HCT116 (cell line): ENCODE data around the gene MCAM. TPM values are rescaled to one million over a fixed set of nuclear protein-coding genes. Genes with fewer than 3 reads are reported as not detected.

Experiments
- ATAC-seq: fragments of 200-7000 bp; cut with Tn5 transposase; 2 replicates; pipeline ENCODE4 v1.9.1; 2020; ENCODE audit warnings: mild to moderate bottlenecking, moderate library complexity
- BruUV-seq: library from RNA; stranded (reverse); fragments of 400-500 nt; replicated peaks from 2 replicates; lab custom pipeline; 2021; lab: Mats Ljungman, UMichigan
- CTCF ChIA-PET: fragments of 300-600 bp; sonication (Branson Sonifier 250); formaldehyde crosslinking; loops from one replicate; lab custom pipeline; 2021; ENCODE audit warnings: antibody characterized with exemption; lab: Charles Lee
- POLR2A ChIA-PET: fragments of 300-600, 350-600 bp; sonication (Branson Sonifier 250); formaldehyde crosslinking; loops from one replicate; lab custom pipeline; 2021; ENCODE audit warnings: antibody characterized with exemption; lab: Charles Lee
- RAD21 ChIA-PET, 2 experiments: fragments of 300-600 bp; sonication (Branson Sonifier 250); formaldehyde crosslinking; loops; one replicate each; lab custom pipeline; 2023; ENCODE audit warnings: low total read pairs in 2 of 2; ENCODE audit not compliant: uncharacterized antibody in 2 of 2, unreplicated experiment in 2 of 2, low non-redundant PET in 1 of 2; lab: Charles Lee
- DNase-seq: peaks from one replicate; pipeline ENCODE4 v3.0.0-alpha.2; 2010; ENCODE audit warnings: low read depth, low spot score
- H2AFZ ChIP-seq: fragments of 200-600 bp; shearing (Covaris generic), sonication (generic); 2 replicates; pipeline ENCODE4 v1.6.1; 2017; ENCODE audit warnings: low read depth, mixed run types, mixed read lengths, antibody characterized with exemption, low read length; ENCODE audit not compliant: poor library complexity, severe bottlenecking
- H3K27ac ChIP-seq: 2 replicates; pipeline ENCODE4 v1.5.1; 2012; ENCODE audit warnings: low read depth, low read length
- H3K27me3 ChIP-seq: fragments of 200-600 bp; sonication (generic); 2 replicates; pipeline ENCODE4 v1.6.1; 2016; ENCODE audit warnings: mixed run types, low read length, mixed read lengths; ENCODE audit not compliant: insufficient read depth
- H3K36me3 ChIP-seq, 2 experiments: fragments of 200-500 bp in 1 of 2; fragments of 200-600 bp in 1 of 2; sonication (Bioruptor generic) in 1 of 2; sonication (generic) in 1 of 2; 2 replicates each; pipeline versions ENCODE4 v1.5.1 to v1.6.1; 2014 to 2016; ENCODE audit warnings: low read length in 2 of 2, inconsistent platforms in 1 of 2, mixed read lengths in 1 of 2, mixed run types in 1 of 2; ENCODE audit not compliant: insufficient read depth in 2 of 2, control insufficient read depth in 1 of 2
- H3K4me1 ChIP-seq, 2 experiments: fragments of 200-600 bp in 1 of 2; sonication (generic) in 1 of 2; 2 replicates each; pipeline versions ENCODE4 v1.5.1 to v1.6.1; 2012 to 2017; ENCODE audit warnings: low read length in 2 of 2, inconsistent platforms in 1 of 2, mild to moderate bottlenecking in 1 of 2, mixed read lengths in 1 of 2, mixed run types in 1 of 2, moderate library complexity in 1 of 2; ENCODE audit not compliant: insufficient read depth in 2 of 2, control insufficient read depth in 1 of 2
- H3K4me2 ChIP-seq: fragments of 200-600 bp; sonication (generic); 2 replicates; pipeline ENCODE4 v1.6.1; 2017; ENCODE audit warnings: mixed run types, low read length, mixed read lengths
- H3K4me3 ChIP-seq, 2 experiments: fragments of 200-600 bp in 1 of 2; sonication (generic) in 1 of 2; replicated peaks in 1 of 2; 2 replicates each; pipeline ENCODE4 v1.5.1; 2011 to 2016; ENCODE audit warnings: low read length in 2 of 2, control low read depth in 1 of 2, low read depth in 1 of 2, mild to moderate bottlenecking in 1 of 2, mixed read lengths in 1 of 2, mixed run types in 1 of 2
- H3K79me2 ChIP-seq: fragments of 200-600 bp; sonication (generic); 2 replicates; pipeline ENCODE4 v1.6.1; 2017; ENCODE audit warnings: mild to moderate bottlenecking, mixed run types, low read length, moderate library complexity, mixed read lengths; ENCODE audit not compliant: insufficient read depth
- H3K9ac ChIP-seq: fragments of 200-600 bp; sonication (generic); 2 replicates; pipeline ENCODE4 v1.6.1; 2016; ENCODE audit warnings: low read length, mixed read lengths
- H3K9me2 ChIP-seq: fragments of 200-600 bp; sonication (generic), shearing (Covaris generic); 2 replicates; pipeline ENCODE4 v1.6.1; 2017; ENCODE audit warnings: mixed run types, mild to moderate bottlenecking, moderate library complexity; ENCODE audit not compliant: insufficient read depth
- H3K9me3 ChIP-seq, 2 experiments: fragments of 200-500 bp in 1 of 2; fragments of 200-600 bp in 1 of 2; sonication (Bioruptor generic) in 1 of 2; sonication (generic) in 1 of 2; 2 replicates each; pipeline ENCODE4 v1.6.1; 2014 to 2017; ENCODE audit warnings: low read length in 2 of 2, mixed read lengths in 2 of 2, inconsistent platforms in 1 of 2, low read depth in 1 of 2, mild to moderate bottlenecking in 1 of 2, mixed run types in 1 of 2, moderate library complexity in 1 of 2; ENCODE audit not compliant: control insufficient read depth in 1 of 2, insufficient read depth in 1 of 2
- H4K20me1 ChIP-seq: fragments of 200-600 bp; sonication (generic), shearing (Covaris generic); 2 replicates; pipeline ENCODE4 v1.6.1; 2017; ENCODE audit warnings: mixed run types, mild to moderate bottlenecking, moderate library complexity; ENCODE audit not compliant: insufficient read depth
- CTCF ChIP-seq, 3 experiments: fragments of 200-600 bp in 1 of 3; sonication (generic) in 1 of 3; IDR thresholded peaks in 2 of 3; conservative IDR thresholded peaks in 1 of 3; 2 replicates each; pipeline ENCODE4 v1.5.1; 2012 to 2017; ENCODE audit warnings: low read depth in 2 of 3, low read length in 2 of 3, antibody characterized with exemption in 1 of 3, borderline replicate concordance in 1 of 3, control low read depth in 1 of 3, mild to moderate bottlenecking in 1 of 3, mixed read lengths in 1 of 3, mixed run types in 1 of 3, moderate library complexity in 1 of 3; ENCODE audit not compliant: insufficient read depth in 1 of 3
- RAD21 ChIP-seq: IDR thresholded peaks from 2 replicates; pipeline ENCODE4 v1.6.1; 2012; ENCODE audit warnings: low read depth, mild to moderate bottlenecking
- SP1 ChIP-seq: IDR thresholded peaks from 2 replicates; pipeline ENCODE4 v1.6.1; 2012; ENCODE audit warnings: low read depth
- YY1 ChIP-seq: IDR thresholded peaks from 2 replicates; pipeline ENCODE4 v1.6.1; 2011; ENCODE audit warnings: low read length, low read depth, moderate library complexity, mild to moderate bottlenecking; ENCODE audit not compliant: insufficient replicate concordance; ENCODE audit errors: extremely low read depth
- ZFX ChIP-seq: fragments of 450-650 bp; IDR thresholded peaks from 2 replicates; pipeline ENCODE4 v1.6.1; 2017
- intact Hi-C: fragments of 100-400 bp; cut with micrococcal nuclease; formaldehyde crosslinking; loops from 2 replicates; pipeline ENCODE4 v1.10.0; 2022
- total RNA-seq: library from RNA; stranded (reverse); gene quantifications from one replicate; pipeline ENCODE4 v1.2.1, GENCODE V29; 2021; ENCODE audit not compliant: unreplicated experiment

Gene MCAM
- total RNA-seq, 1 experiment from 2014 or later = 17.4 TPM

- intact Hi-C loops = no loop called here
- H4K20me1 ChIP-seq = no peaks in the 10 kb centered on the region
- H3K4me1 ChIP-seq = no peaks in the 10 kb centered on the region
- ChIA-PET POLR2A (interaction anchor here (1.0 to 1.2 kb wide), 2 partner anchors 10 to 11 kb away, joined by 3 read pairs; partner anchors contain the start of gene MCAM), RAD21 (no interaction called here), CTCF (interaction anchor here (1.1 kb wide), 1 partner anchor 16 kb away, joined by 3 read pairs; no protein-coding TSS in a partner anchor)
- peaks cover 3 to 9% of the 10 kb centered on the region in 2 experiments; a peak in 2 of 4 replicates for H3K36me3 ChIP-seq
- H3K4me2 ChIP-seq = no peak overlapping the region
- H3K79me2 ChIP-seq = no peaks in the 10 kb centered on the region
- no peaks in the 10 kb centered on the region for H3K9me3 ChIP-seq
- H3K27ac ChIP-seq = no peak overlapping the region
- H3K27me3 ChIP-seq = no peaks in the 10 kb centered on the region
- H3K9me2 ChIP-seq = no peaks in the 10 kb centered on the region
- DNase-seq (no peak), ATAC-seq (peak; percentile 30; the same call in 1 of the 2 replicates)
- peak in 1 of 3 experiments; percentile 27; a peak in 1 of 6 replicates for TF ChIP-seq CTCF (IDR thresholded peaks at IDR 0.05 in 2 of 3, conservative IDR thresholded peaks at IDR 0.05 in 1 of 3; ENCODE audit: borderline replicate concordance in 1 of 3, insufficient read depth in 1 of 3, low read depth in 2 of 3, low read length in 2 of 3)
- TF ChIP-seq YY1 = no peak
- TF ChIP-seq RAD21 = peak; percentile 47; the same call in 1 of the 2 replicates
- H3K4me3 ChIP-seq = no peak overlapping the region
- no peak overlapping the region for H2AFZ ChIP-seq
- H3K9ac ChIP-seq = no peak overlapping the region
- BruUV-seq = no TSS peak
These were observed 9.7 kb downstream of the MCAM start for GRCh38 chr11:119307219-119307618.

- intact Hi-C loops = no loop called here
- peaks cover 6 to 12% of the 10 kb centered on the region in 2 experiments; a peak in 3 of 4 replicates for H3K36me3 ChIP-seq
- H3K27me3 ChIP-seq = no peaks in the 10 kb centered on the region
- H3K9ac ChIP-seq = no peak overlapping the region
- no peak overlapping the region for H3K27ac ChIP-seq
- H3K9me2 ChIP-seq = no peaks in the 10 kb centered on the region
- ChIA-PET CTCF (no interaction called here), POLR2A (no interaction called here), RAD21 (no interaction called here)
- ATAC-seq (no peak), DNase-seq (no peak)
- H4K20me1 ChIP-seq = no peaks in the 10 kb centered on the region
- no peaks in the 10 kb centered on the region for H3K79me2 ChIP-seq
- no TSS peak for BruUV-seq
- H3K4me2 ChIP-seq = no peak overlapping the region
- H3K4me1 ChIP-seq = no peaks in the 10 kb centered on the region
- no peaks in the 10 kb centered on the region for H3K9me3 ChIP-seq
- TF ChIP-seq ZFX (no peak), SP1 (no peak), CTCF (IDR thresholded peaks at IDR 0.05 in 2 of 3, conservative IDR thresholded peaks at IDR 0.05 in 1 of 3; ENCODE audit: borderline replicate concordance in 1 of 3, insufficient read depth in 1 of 3, low read depth in 2 of 3, low read length in 2 of 3) (no peak)
- no peak overlapping the region for H3K4me3 ChIP-seq
- H2AFZ ChIP-seq = no peak overlapping the region
These were observed 10.5 kb downstream of the MCAM start for GRCh38 chr11:119306373-119306890.
